Measurements from ENCODE around the gene APBB2.
"Not testable (repeated sequence)": the region's sequence is repeated elsewhere in the genome, so short reads cannot be mapped to it uniquely, and the experiment has no call there.

Gene APBB2

DNA sequence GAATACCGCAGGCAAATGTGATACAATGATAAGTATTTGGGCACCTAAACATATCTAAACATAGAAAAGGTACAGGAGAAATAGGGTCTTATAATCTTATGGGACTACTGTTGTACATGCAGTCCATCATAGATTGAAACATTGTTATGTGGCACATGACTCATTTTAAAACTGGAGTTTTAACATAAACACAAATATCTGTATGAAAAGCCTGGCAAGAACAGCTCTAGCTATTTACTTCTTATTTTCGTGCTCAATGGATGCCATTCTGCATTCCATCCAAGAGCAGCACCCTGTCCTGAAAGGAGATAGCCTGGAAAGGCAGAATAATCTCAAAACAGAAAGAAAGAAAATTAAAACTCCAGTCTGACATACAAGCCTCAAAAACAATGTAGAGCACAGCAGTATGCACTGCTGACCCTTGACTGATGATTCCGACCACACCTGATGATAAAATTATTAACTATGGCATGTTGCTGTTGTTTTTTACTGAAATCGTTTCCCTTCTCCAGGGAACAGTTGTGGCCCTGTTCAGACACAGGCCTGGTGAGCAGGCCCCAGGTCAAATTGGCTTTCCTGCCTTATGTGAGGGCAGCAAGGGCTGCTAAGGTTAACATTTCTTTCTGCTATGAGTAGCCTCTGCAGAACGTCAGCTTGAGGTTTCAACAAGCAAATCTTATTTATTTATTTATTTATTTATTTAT lies 152.7 kb downstream of the APBB2 start:
- TF ChIP-seq Cebpa-rat (IDR thresholded peaks at IDR 0.05) = no peak
- no peaks in the 10 kb centered on the region for H3K27me3 ChIP-seq
- H3K9ac ChIP-seq = no peak overlapping the region
- no peak overlapping the region for H3K4me3 ChIP-seq
- H3K27ac ChIP-seq = no peak overlapping the region
- H3K9me3 ChIP-seq = peaks cover 17% of the 10 kb centered on the region
- no peaks in the 10 kb centered on the region for H4K20me1 ChIP-seq
- H3K36me3 ChIP-seq = peaks cover 4% of the 10 kb centered on the region; the same call in 1 of the 2 replicates
- H3K4me1 ChIP-seq = no peaks in the 10 kb centered on the region
- H3K4me2 ChIP-seq = no peak overlapping the region

DNA sequence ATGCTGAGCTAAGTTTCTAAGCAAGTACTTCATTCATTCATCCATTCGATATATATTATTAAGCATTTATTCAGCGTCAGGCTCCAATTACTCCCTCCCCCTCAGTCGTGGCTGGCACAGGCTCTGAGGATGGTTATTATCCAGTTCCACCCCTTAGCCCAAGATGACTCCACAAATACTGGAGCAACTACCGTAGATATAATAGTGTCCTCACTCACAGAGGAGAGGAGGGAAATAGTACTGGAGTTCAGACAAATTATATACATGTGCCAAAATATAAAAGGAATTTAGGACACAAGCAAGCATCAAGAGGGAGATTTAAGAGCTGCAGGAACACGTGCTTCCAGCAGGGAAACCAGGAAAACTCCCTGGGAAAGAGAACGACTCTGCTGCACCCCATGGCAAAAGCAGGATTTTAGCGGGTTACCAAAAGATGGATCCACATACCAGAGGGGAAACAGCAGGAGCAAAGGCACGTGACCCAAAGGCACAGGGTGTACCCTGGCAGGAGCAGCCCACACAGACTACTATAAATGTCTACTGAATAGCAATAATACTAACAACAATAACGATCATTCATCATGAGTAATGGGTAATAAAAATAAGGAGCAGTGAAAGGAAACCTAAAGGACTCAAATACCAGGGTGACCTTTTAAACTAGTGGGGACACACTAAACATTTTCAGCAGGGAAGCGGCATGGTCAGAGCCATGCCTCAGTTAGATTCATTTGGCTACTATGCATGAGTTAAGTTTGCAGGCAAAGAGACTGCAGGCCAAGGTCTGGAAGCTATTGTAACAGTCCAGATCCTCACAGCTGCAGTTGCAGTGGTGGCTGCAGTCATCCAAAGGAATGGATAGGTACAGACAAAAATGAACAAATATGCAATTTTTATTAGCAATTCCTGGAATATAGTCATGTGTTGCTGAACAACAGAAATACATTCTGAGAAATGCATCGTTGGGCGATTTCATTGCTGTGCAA lies 153.7 kb downstream of the APBB2 start:
- Histone ChIP-seq H3K9ac (no peak overlapping the region), H3K27ac (no peak overlapping the region), H3K9me3 (peaks cover 17% of the 10 kb centered on the region), H4K20me1 (no peaks in the 10 kb centered on the region), H3K4me1 (no peaks in the 10 kb centered on the region), H3K4me3 (no peak overlapping the region), H3K36me3 (peaks cover 4% of the 10 kb centered on the region; the same call in 1 of the 2 replicates), H3K27me3 (no peaks in the 10 kb centered on the region), H3K4me2 (no peak overlapping the region)
- TF ChIP-seq Cebpa-rat (IDR thresholded peaks at IDR 0.05) = no peak

DNA sequence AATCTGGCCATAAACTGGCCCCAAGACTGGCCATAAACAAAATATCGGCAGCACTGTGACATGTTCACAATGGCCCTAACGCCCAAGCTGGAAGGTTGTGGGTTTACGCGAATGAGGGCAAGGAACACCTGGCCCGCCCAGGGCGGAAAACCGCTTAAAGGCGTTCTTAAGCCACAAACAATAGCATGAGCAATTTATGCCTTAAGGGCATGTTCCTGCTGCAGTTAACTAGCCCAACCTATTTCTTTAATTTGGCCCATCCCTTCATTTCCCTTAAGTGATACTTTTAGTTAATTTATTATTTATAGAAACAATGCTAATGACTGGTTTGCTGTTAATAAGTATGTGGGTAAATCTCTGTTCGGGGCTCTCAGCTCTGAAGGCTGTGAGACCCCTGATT lies 154.9 kb downstream of the APBB2 start:
- H3K9ac ChIP-seq, H3K4me2 ChIP-seq, H3K4me3 ChIP-seq, H3K4me1 ChIP-seq, H3K36me3 ChIP-seq, H3K27me3 ChIP-seq, H3K27ac ChIP-seq, H4K20me1 ChIP-seq: not testable (repeated sequence)
- H3K9me3 ChIP-seq = peaks cover 17% of the 10 kb centered on the region

DNA sequence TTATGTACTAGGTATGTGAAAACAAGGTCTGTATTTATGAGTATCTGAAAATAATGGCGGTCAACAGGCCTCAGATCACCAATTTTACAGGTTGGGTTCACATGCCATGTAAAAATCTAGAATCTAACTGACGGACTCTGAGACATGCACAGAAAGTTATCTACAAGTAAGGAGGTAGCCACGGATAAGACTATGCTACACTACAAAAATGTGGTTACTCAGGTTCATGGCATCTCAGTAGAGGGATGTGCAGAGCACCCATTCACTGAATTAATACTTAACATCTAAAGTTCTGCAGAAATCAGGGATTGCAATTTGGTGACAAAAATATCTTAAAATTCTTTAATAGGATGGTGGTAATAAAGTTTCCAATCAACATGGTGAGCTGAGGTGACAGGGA lies 155.9 kb downstream of the APBB2 start:
- peaks cover 4% of the 10 kb centered on the region; the same call in 1 of the 2 replicates for H3K36me3 ChIP-seq

DNA sequence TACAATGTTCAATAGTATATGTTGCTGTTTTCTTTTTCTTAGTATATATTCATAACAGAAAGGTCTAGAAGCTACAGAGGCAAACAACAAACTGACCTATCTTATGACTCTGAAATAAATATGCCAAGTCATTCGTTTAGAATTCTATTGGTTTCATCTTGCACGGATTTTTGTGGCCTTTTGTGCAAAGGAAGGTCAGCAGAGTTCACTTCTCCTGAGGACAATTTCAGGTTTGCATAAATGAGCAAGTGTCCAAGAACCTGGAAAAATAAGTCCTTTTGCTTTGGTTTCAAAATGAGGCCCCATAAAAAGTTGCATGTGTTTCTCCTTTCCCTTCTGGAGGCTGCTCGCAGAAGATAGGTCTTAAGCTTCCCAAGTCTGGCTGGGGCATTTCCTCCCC lies 156.9 kb downstream of the APBB2 start:
- H3K27ac ChIP-seq = no peak overlapping the region
- no peaks in the 10 kb centered on the region for H3K4me1 ChIP-seq
- H3K4me3 ChIP-seq = no peak overlapping the region
- no peak for TF ChIP-seq Cebpa-rat (IDR thresholded peaks at IDR 0.05)
- H4K20me1 ChIP-seq = no peaks in the 10 kb centered on the region
- no peak overlapping the region for H3K9ac ChIP-seq
- peaks cover 4% of the 10 kb centered on the region; the same call in 1 of the 2 replicates for H3K36me3 ChIP-seq
- H3K27me3 ChIP-seq = no peaks in the 10 kb centered on the region
- H3K4me2 ChIP-seq = no peak overlapping the region
- peaks cover 17% of the 10 kb centered on the region for H3K9me3 ChIP-seq

More for the DNA sequence above, 155.9 kb downstream of the APBB2 start:
- Histone ChIP-seq H3K4me2 (no peak overlapping the region), H3K27me3 (no peaks in the 10 kb centered on the region), H3K4me3 (no peak overlapping the region), H3K27ac (no peak overlapping the region), H4K20me1 (no peaks in the 10 kb centered on the region), H3K9ac (no peak overlapping the region), H3K4me1 (no peaks in the 10 kb centered on the region), H3K9me3 (peaks cover 17% of the 10 kb centered on the region)
- no peak for TF ChIP-seq Cebpa-rat (IDR thresholded peaks at IDR 0.05)

DNA sequence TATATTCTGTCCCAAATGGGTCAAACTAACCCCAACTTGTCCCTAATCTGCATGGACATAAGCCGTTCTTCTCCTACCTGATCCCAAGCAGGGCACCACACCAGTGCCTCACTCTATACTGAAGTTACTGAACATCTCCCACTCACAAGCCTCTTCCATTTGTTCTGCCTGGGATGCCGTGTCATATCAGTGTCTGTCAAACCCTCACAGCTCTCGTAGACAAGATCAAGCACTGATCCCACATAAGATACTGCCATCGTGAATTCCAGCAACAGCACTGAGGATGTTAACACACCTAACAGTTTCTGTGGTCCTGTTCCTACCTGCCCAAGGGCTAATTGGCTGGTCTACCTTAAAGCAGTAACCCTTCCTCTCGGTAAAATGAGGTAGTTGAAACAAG lies 162.1 kb downstream of the APBB2 start:
- no peak for TF ChIP-seq Cebpa-rat (IDR thresholded peaks at IDR 0.05)
- Histone ChIP-seq H3K4me2 (no peak overlapping the region), H3K36me3 (no peaks in the 10 kb centered on the region)

DNA sequence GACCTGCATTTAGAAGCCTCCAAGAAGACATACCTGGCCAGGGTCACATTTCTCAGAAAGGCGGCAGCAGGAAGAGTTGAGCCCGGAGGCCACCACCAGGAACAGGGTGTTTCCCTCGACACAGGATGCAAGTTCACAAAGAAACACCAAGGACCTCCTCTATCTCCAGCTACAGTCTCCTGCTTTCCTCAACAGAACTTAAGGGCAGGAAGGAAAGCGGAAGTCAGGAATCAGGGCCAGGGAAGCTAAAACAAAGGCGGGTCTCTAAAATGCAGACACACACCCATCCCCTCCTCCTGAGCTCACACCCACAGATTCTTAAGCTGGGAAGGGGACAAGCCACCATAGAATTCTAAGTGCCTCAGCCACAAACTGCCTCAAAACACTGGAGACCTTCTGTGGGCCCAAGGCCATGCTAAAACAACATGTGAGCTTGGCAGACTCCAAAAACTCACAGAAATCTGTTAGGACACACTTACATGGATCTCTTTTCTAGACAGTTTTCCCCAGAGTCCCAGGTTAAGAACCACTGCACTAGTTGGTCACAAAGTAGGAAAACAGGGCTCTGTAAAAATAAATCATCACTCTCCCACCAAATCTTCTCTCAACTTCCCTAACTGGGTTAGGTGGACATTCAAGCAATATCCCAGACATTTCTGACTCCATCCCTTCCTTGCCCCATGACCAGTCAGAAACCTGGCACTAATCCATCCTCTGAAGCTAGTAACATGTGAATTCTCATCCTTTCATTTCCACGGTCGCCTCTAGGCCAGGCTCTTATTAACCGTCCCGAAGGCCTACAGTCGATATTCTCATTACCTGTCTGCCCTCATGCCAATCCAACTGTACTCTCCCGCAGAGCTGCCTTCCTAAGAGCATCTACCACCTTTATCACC lies 163.2 kb downstream of the APBB2 start:
- Histone ChIP-seq H3K27ac (no peak overlapping the region), H4K20me1 (no peaks in the 10 kb centered on the region), H3K4me2 (no peak overlapping the region), H3K36me3 (no peaks in the 10 kb centered on the region), H3K4me1 (no peaks in the 10 kb centered on the region), H3K27me3 (no peaks in the 10 kb centered on the region), H3K9ac (no peak overlapping the region), H3K9me3 (peaks cover 29% of the 10 kb centered on the region), H3K4me3 (no peak overlapping the region)
- TF ChIP-seq Cebpa-rat (IDR thresholded peaks at IDR 0.05) = no peak

More for the DNA sequence above, 162.1 kb downstream of the APBB2 start:
- Histone ChIP-seq H4K20me1 (no peaks in the 10 kb centered on the region), H3K9ac (no peak overlapping the region), H3K9me3 (peaks cover 21% of the 10 kb centered on the region; the same call in 1 of the 2 replicates), H3K4me3 (no peak overlapping the region), H3K27me3 (no peaks in the 10 kb centered on the region), H3K27ac (no peak overlapping the region), H3K4me1 (no peaks in the 10 kb centered on the region)

DNA sequence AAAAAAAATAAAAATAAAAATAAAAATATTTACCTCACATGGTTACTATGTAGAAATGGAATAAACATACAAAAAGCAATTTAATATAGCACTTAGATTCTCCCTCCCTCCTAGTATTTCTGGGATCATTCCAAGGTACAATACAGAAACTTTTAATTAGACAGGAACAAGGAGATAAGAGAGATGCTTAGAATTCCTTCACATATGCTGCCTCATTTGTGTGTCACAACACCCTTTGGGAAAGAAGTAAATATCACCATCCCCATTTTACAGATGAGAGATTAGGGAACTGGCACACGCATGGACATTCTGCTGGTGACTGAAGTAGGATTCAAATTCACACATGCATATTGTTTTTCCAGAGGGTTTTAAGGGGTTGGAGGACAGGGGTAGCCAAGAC lies 164.2 kb downstream of the APBB2 start:
- no peaks in the 10 kb centered on the region for H3K4me1 ChIP-seq
- H3K4me2 ChIP-seq = no peak overlapping the region
- H3K27me3 ChIP-seq = no peaks in the 10 kb centered on the region
- H3K9me3 ChIP-seq = peaks cover 37% of the 10 kb centered on the region
- no peaks in the 10 kb centered on the region for H3K36me3 ChIP-seq
- H4K20me1 ChIP-seq = no peaks in the 10 kb centered on the region
- no peak overlapping the region for H3K4me3 ChIP-seq
- no peak overlapping the region for H3K9ac ChIP-seq
- TF ChIP-seq Cebpa-rat (IDR thresholded peaks at IDR 0.05) = no peak
- no peak overlapping the region for H3K27ac ChIP-seq

DNA sequence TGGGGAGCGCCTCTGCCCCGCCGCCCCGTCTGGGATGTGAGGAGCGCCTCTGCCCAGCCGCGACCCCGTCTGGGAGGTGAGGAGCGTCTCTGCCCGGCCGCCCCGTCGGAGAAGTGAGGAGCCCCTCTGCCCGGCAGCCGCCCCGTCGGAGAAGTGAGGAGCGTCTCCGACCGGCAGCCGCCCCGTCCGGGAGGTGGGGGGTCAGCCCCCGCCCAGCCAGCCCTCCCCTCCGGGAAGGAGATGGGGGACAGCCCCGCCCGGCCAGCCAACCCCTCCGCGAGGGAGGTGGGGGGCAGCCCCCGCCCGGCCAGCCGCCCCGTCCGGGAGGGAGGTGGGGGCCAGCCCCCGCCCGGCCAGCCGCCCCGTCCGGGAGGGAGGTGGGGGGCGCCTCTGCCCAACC lies 165.2 kb downstream of the APBB2 start:
- H3K36me3 ChIP-seq, H3K9ac ChIP-seq, H3K27ac ChIP-seq, H3K4me3 ChIP-seq, H3K4me1 ChIP-seq, H3K27me3 ChIP-seq, H4K20me1 ChIP-seq, H3K4me2 ChIP-seq: not testable (repeated sequence)
- peaks cover 46% of the 10 kb centered on the region for H3K9me3 ChIP-seq
